B cell (primary cell): ENCODE results near the gene GLIPR2. TPM values are rescaled to one million over a fixed set of nuclear protein-coding genes. Genes with fewer than 3 reads are reported as not detected.

Source experiments
- ATAC-seq: fragments of 200-7000 bp; cut with Tn5 transposase; one replicate; pipeline ENCODE4 v1.10.0; 2021; ENCODE audit warnings: low read depth, mild to moderate bottlenecking, moderate number of reproducible peaks, moderate library complexity
- CTCF ChIA-PET: fragments of 350-600 bp; sonication (Branson Sonifier 250); formaldehyde crosslinking; loops from one replicate; lab custom pipeline; 2021; ENCODE audit warnings: antibody characterized with exemption, inconsistent platforms; lab: Charles Lee
- POLR2A ChIA-PET: fragments of 350-600 bp; sonication (Branson Sonifier 250); formaldehyde crosslinking; loops from one replicate; lab custom pipeline; 2021; ENCODE audit warnings: antibody characterized with exemption; lab: Charles Lee
- DNase-seq: peaks from one replicate; pipeline ENCODE4 v3.0.0; 2013
- H2AFZ ChIP-seq: 2 replicates; pipeline ENCODE4 v1.6.1; 2012; ENCODE audit warnings: mild to moderate bottlenecking, low read depth, low read length; ENCODE audit not compliant: insufficient read depth, poor library complexity, severe bottlenecking
- H3K27ac ChIP-seq, 2 donors: 1 replicate in 1 of 2; 2 replicates in 1 of 2; pipeline ENCODE4 v1.5.1; 2012 to 2013; ENCODE audit warnings: low read length in 2 of 2, mild to moderate bottlenecking in 2 of 2, moderate library complexity in 1 of 2
- H3K27me3 ChIP-seq, 4 experiments: fragments of 200-600 bp in 1 of 4; sonication (generic) in 1 of 4; replicated peaks in 1 of 4; 1 replicate in 2 of 4; 2 replicates in 2 of 4; pipeline versions ENCODE4 v1.6.1 to v1.7.0; 2013 to 2016; ENCODE audit warnings: low read length in 3 of 4, mild to moderate bottlenecking in 2 of 4, mixed read lengths in 1 of 4, moderate library complexity in 1 of 4; ENCODE audit not compliant: insufficient read depth in 4 of 4, control insufficient read depth in 3 of 4; ENCODE audit errors: control extremely low read depth in 1 of 4
- H3K36me3 ChIP-seq, 2 experiments: replicated peaks in 1 of 2; 1 replicate in 1 of 2; 2 replicates in 1 of 2; pipeline versions ENCODE4 v1.6.1 to v1.7.1; 2013; ENCODE audit warnings: low read length in 1 of 2; ENCODE audit not compliant: insufficient read depth in 2 of 2, control insufficient read depth in 1 of 2; ENCODE audit errors: control extremely low read depth in 1 of 2, extremely low read depth in 1 of 2
- H3K4me1 ChIP-seq, 2 donors: fragments of 200-600 bp in 1 of 2; sonication (generic) in 1 of 2; 1 replicate in 1 of 2; 2 replicates in 1 of 2; pipeline versions ENCODE4 v1.5.1 to v1.6.1; 2013 to 2017; ENCODE audit warnings: low read length in 2 of 2; ENCODE audit not compliant: control insufficient read depth in 2 of 2, insufficient read depth in 2 of 2
- H3K4me2 ChIP-seq: replicated peaks from 2 replicates; pipeline ENCODE3; 2012; ENCODE audit warnings: mild to moderate bottlenecking, low read depth, low read length; ENCODE audit not compliant: poor library complexity, severe bottlenecking
- H3K4me3 ChIP-seq, 5 experiments: fragments of 200-600 bp in 1 of 5; sonication (generic) in 1 of 5; 1 replicate in 3 of 5; 2 replicates in 2 of 5; pipeline versions ENCODE4 v1.5.1 to v1.7.0; 2011 to 2016; ENCODE audit warnings: low read length in 4 of 5, mild to moderate bottlenecking in 4 of 5, low read depth in 2 of 5, control low read depth in 1 of 5, moderate library complexity in 1 of 5; ENCODE audit not compliant: insufficient read depth in 1 of 5; ENCODE audit errors: control extremely low read depth in 1 of 5, extremely low read depth in 1 of 5
- H3K79me2 ChIP-seq: fragments of 200-600 bp; sonication (generic); one replicate; pipeline ENCODE4 v1.6.0; 2016; ENCODE audit warnings: low read length; ENCODE audit not compliant: control insufficient read depth, insufficient read depth
- H3K9ac ChIP-seq: fragments of 200-600 bp; sonication (generic); 2 replicates; pipeline ENCODE4 v1.6.1; 2017; ENCODE audit warnings: mild to moderate bottlenecking, low read length, moderate library complexity
- H3K9me3 ChIP-seq, 3 donors: one replicate each; pipeline versions ENCODE4 v1.6.1 to v1.7.1; 2013; ENCODE audit warnings: low read length in 2 of 3; ENCODE audit not compliant: control insufficient read depth in 2 of 3, insufficient read depth in 1 of 3; ENCODE audit errors: control extremely low read depth in 1 of 3
- H4K20me1 ChIP-seq: 2 replicates; pipeline ENCODE4 v1.6.0; 2012; ENCODE audit warnings: mild to moderate bottlenecking, low read length; ENCODE audit not compliant: insufficient read depth, control insufficient read depth, poor library complexity, severe bottlenecking
- H3K27ac Mint-ChIP-seq: one replicate; pipeline ENCODE4 v1.8.0; 2021; ENCODE audit warnings: mixed read lengths
- H3K27me3 Mint-ChIP-seq: one replicate; pipeline ENCODE4 v1.8.0; 2021; ENCODE audit warnings: mixed read lengths
- H3K4me1 Mint-ChIP-seq: one replicate; pipeline ENCODE4 v1.8.0; 2021; ENCODE audit warnings: mixed read lengths
- H3K4me3 Mint-ChIP-seq: one replicate; pipeline ENCODE4 v1.8.0; 2021; ENCODE audit warnings: mixed read lengths
- H3K9me3 Mint-ChIP-seq: one replicate; pipeline ENCODE4 v1.8.0; 2022; ENCODE audit warnings: mixed read lengths; ENCODE audit not compliant: insufficient read depth
- EZH2 ChIP-seq: IDR thresholded peaks from 2 replicates; pipeline ENCODE4 v1.6.1; 2012; ENCODE audit warnings: borderline replicate concordance, low read depth, mild to moderate bottlenecking, moderate library complexity, low read length; ENCODE audit not compliant: insufficient read depth, poor library complexity, severe bottlenecking
- WGBS: methylation state at CpG from one replicate; pipeline ENCODE4 v1.1.5; 2013; ENCODE audit warnings: missing lambda C conversion rate; ENCODE audit not compliant: insufficient coverage; 5-methylcytosine and 5-hydroxymethylcytosine counted together
- intact Hi-C: fragments of 100-400 bp; cut with micrococcal nuclease; formaldehyde crosslinking; loops from one replicate; pipeline ENCODE4 v1.10.0; 2022
- polyA plus RNA-seq: library from polyadenylated mRNA; depleted of rRNA; stranded (reverse); fragments of >200 nt; gene quantifications from 2 replicates; pipeline ENCODE4 v1.2.3, GENCODE V29; 2012
- total RNA-seq, 2 donors: library from RNA; stranded (reverse); fragments of 120-200 nt in 1 of 2; gene quantifications; 1 replicate in 1 of 2; 2 replicates in 1 of 2; pipeline versions ENCODE4 v1.2.3 to v1.2.4, GENCODE V29; 2013 to 2022
- TF ChIP-seq, protein P1 (sequence below): fragments of 200-600 bp; IDR thresholded peaks from one replicate; pipeline ENCODE4 v1.8.0; 2022; ENCODE audit warnings: antibody characterized with exemption, mild to moderate bottlenecking

The GLIPR2 gene
- total and polyA plus RNA-seq, 2 donors (not counting 1 experiment from before 2014, with no cell fraction given) = 13.7 to 14.6 TPM

DNA sequence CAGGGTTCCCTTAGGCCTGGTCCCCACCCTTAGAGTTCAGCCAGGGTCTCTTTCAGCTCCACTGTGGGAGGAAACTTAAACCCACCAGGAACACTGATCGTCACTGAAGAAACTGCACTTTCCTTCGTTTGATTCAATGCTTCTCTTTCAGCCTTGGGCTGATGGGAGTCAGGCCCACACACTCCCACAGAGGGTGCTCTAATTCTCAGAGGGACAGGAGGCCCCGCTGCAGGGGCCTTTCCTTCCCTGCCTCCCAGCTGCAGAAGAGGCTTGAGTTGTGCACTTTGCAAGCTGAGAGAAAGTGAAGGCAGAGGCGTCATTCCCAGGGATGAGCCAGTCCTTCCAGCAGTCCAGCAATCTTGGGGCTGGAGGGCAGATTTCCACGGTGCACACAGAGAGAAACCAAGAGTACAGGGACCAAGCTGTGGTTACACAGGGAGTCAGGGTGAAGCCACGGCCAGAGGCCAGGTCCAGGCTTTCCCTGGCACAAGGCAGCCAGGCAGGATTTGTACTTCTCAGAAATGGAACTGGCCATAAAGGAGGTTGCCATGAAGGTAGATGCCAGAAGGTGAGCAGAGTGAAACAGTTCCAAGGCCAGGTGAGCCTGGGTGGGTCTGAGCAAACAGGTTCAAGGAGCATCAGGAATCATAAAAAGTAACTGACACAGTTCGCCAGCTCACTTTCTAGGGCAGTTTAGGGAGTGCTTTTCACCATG, 10.4 kb upstream of the GLIPR2 start:
- H3K27ac Mint-ChIP-seq = no peak overlapping the region
- WGBS = 63% methylated on average over 5 of the region's 7 CpGs

More for the DNA sequence above, 10.4 kb upstream of the GLIPR2 start:
- Histone ChIP-seq H3K36me3 (peaks cover 0 to 3% of the 10 kb centered on the region in 2 experiments), H3K27me3 (no peaks in the 10 kb centered on the region), H3K27ac (no peak overlapping the region), H3K79me2 (no peaks in the 10 kb centered on the region), H3K4me1 (peaks cover 10 to 11% of the 10 kb centered on the region in 2 donors), H3K4me2 (no peak overlapping the region), H3K9me3 (no peaks in the 10 kb centered on the region), H2AFZ (no peak overlapping the region), H3K9ac (no peak overlapping the region), H4K20me1 (no peaks in the 10 kb centered on the region), H3K4me3 (no peak overlapping the region)
- POLR2A ChIA-PET = no interaction called here
- H3K27me3 Mint-ChIP-seq = no peaks in the 10 kb centered on the region
- ATAC-seq (no peak), DNase-seq (no peak)
- CTCF ChIA-PET = interaction anchor here (1.5 kb wide), 1 partner anchor 21 kb away, joined by 3 read pairs; no protein-coding TSS in a partner anchor
- no peaks in the 10 kb centered on the region for H3K9me3 Mint-ChIP-seq
- no peak for TF ChIP-seq EZH2
- TF ChIP-seq, protein P1, sequence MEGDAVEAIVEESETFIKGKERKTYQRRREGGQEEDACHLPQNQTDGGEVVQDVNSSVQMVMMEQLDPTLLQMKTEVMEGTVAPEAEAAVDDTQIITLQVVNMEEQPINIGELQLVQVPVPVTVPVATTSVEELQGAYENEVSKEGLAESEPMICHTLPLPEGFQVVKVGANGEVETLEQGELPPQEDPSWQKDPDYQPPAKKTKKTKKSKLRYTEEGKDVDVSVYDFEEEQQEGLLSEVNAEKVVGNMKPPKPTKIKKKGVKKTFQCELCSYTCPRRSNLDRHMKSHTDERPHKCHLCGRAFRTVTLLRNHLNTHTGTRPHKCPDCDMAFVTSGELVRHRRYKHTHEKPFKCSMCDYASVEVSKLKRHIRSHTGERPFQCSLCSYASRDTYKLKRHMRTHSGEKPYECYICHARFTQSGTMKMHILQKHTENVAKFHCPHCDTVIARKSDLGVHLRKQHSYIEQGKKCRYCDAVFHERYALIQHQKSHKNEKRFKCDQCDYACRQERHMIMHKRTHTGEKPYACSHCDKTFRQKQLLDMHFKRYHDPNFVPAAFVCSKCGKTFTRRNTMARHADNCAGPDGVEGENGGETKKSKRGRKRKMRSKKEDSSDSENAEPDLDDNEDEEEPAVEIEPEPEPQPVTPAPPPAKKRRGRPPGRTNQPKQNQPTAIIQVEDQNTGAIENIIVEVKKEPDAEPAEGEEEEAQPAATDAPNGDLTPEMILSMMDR = no peak
- intact Hi-C loops = no loop called here
- peaks cover 11% of the 10 kb centered on the region for H3K4me1 Mint-ChIP-seq
- no peak overlapping the region for H3K4me3 Mint-ChIP-seq
